Stimulated activated CD8-positive, alpha-beta memory T cell treated with anti-CD3 and anti-CD28 coated beads, Interleukin-15, amount 100 ng/mL, for 1 hour (primary cell): ENCODE measurements around the gene HAT1.
"Not testable (repeated sequence)": the region's sequence is repeated elsewhere in the genome, so short reads cannot be mapped to it uniquely, and the experiment has no call there.

Experiments
- DNase-seq: peaks from one replicate; pipeline ENCODE4 v3.0.0-alpha.2; 2020; ENCODE audit warnings: low read depth

The HAT1 gene

GRCh38 chr2:171972329-171972982, 50.2 kb downstream of the HAT1 start:
- DNase-seq = no peak

GRCh38 chr2:171979103-171979502, 56.8 kb downstream of the HAT1 start:
- DNase-seq = no peak

- DNase-seq = not testable (repeated sequence)
Observed at GRCh38 chr2:171983924-171984323, 61.7 kb downstream of the HAT1 start.

- DNase-seq = no peak
Observed at GRCh38 chr2:171985076-171985475, 62.8 kb downstream of the HAT1 start.

GRCh38 chr2:171986778-171987177, 64.5 kb downstream of the HAT1 start:
- no peak for DNase-seq

- DNase-seq = no peak
Observed at GRCh38 chr2:171991027-171991426, 68.8 kb downstream of the HAT1 start.

- DNase-seq = no peak
Observed at GRCh38 chr2:171995586-171995985, 73.3 kb downstream of the HAT1 start.

- DNase-seq = no peak
Observed at GRCh38 chr2:171996021-171996420, 73.8 kb downstream of the HAT1 start.

GRCh38 chr2:171997031-171997430, 74.8 kb downstream of the HAT1 start:
- DNase-seq = not testable (repeated sequence)

GRCh38 chr2:171999161-171999560, 76.9 kb downstream of the HAT1 start:
- DNase-seq = no peak

- DNase-seq = peak; percentile 61
Observed at GRCh38 chr2:171999604-172000469, 77.6 kb downstream of the HAT1 start, which contains the start of gene METAP1D. Gene METAP1D (plus strand): TSS chr2:171999953. CDS start chr2:171999970, 17 bp downstream.

- no peak for DNase-seq
Observed at GRCh38 chr2:172000696-172001361, 78.6 kb downstream of the HAT1 start.

- no peak for DNase-seq
Observed at GRCh38 chr2:172007372-172007771, 85.1 kb downstream of the HAT1 start.

- DNase-seq = no peak
Observed at GRCh38 chr2:172009823-172010222, 87.6 kb downstream of the HAT1 start.

GRCh38 chr2:172011812-172012575, 89.7 kb downstream of the HAT1 start:
- DNase-seq = no peak

GRCh38 chr2:172012677-172013391, 90.6 kb downstream of the HAT1 start:
- DNase-seq = no peak

- DNase-seq = no peak
Observed at GRCh38 chr2:172013396-172013795, 91.1 kb downstream of the HAT1 start.

- DNase-seq = no peak
Observed at GRCh38 chr2:172021074-172021931, 99.0 kb downstream of the HAT1 start.

- no peak for DNase-seq
Observed at GRCh38 chr2:172021955-172022354, 99.7 kb downstream of the HAT1 start.

GRCh38 chr2:172031536-172031935, 109.3 kb downstream of the HAT1 start:
- no peak for DNase-seq
